Activated T-cell treated with anti-CD3 and anti-CD28 coated beads, Interleukin-2, amount 50 U/mL, for 48 hours (primary cell): ENCODE measurements around the gene TEX14.

Experiments
- DNase-seq, 2 experiments: peaks; one replicate each; pipeline ENCODE4 v3.0.0-alpha.2; 2020

Gene TEX14

GRCh38 chr17:58517928-58518609 lies 173.8 kb downstream of the TEX14 start:
- DNase-seq, result peak; percentile 99

- DNase-seq, result no peak
Observed at GRCh38 chr17:58517378-58517927, 174.4 kb downstream of the TEX14 start.

- no peak for DNase-seq
Observed at GRCh38 chr17:58516644-58517377, 175.0 kb downstream of the TEX14 start.

DNA sequence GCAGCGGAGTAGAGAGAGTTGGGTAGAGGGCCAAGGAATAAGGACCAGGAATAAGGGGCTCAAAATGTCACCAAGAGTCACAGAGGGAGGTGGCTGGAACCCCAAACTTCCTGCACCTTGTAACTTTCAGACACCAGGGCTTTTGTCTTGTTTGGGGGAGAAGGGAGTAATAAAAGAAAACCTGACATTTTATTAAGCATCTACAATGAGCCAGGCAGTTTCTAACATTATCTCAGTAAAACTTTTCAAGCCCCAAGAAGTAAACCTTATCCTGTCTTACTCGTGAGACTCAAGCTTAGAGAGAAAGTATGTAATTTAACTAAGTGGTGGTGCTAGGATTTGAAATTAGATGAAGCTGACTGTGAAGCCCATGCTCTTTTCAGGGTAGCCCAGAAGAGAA lies 176.6 kb downstream of the TEX14 start:
- no peak for DNase-seq

DNA sequence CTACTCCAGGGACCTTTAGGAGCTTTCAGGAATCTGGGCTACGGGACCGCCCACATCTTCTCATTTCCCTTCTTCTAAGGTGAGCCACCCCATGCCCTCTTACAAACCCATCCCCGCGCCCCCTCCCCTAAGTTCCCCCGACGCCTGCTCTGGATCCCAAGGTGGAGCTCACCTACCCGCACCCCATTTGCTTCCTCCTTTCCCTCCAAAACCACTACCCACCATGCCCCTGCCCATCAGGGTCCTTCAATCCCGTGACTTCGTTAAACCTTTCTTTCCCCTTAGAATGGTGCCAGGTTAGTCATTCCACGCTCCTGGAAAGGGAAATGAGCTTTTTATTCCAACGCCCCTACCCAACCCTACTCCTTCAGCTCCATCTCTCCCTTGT lies 177.1 kb downstream of the TEX14 start:
- no peak for DNase-seq

DNA sequence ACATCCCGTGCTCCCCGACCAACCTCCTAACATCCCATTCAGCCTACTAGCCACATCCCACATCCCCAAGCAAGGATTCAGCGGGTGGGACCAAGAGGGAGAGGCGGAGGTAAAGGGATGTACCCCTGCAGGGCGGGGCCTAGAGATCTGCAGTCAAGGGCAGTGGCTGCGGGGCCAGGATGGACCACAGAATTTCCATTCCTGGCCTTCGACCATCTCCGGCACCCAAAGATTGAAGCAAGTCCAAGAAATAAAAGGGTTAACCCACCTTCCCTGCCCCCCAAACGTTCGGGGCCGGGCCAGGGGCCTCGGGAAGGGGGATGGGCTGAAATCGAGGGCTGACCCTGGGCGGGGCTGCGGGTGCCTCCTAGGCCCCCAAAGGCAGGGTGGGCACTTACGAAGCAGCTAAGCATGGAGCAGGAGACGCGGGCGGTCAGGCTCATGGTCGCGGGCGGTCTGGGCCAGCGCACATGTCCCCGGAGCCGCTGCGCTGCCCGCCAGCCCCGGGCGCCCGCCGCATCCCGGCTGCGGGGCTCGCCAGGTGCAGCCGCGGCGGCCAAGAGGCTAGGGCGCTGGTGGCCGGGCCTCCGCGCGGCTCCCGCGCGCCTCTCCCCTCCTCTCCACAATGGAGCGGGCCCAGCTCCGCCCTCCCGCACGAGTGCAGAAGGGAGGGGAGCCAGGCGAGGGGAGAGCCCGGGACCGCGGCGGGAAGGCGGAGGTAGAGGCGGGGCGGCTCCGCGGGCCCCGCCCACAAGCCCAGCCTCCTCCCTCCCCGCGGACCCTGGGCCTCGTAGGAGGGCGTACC lies 177.7 kb downstream of the TEX14 start, which contains the start of gene MTMR4:
TSS of gene MTMR4 (minus strand) at position 674 of the 805 bp plus-strand sequence. CDS start at position 443, 231 bp downstream.
- peak; percentile 78 to 84 for DNase-seq

DNA sequence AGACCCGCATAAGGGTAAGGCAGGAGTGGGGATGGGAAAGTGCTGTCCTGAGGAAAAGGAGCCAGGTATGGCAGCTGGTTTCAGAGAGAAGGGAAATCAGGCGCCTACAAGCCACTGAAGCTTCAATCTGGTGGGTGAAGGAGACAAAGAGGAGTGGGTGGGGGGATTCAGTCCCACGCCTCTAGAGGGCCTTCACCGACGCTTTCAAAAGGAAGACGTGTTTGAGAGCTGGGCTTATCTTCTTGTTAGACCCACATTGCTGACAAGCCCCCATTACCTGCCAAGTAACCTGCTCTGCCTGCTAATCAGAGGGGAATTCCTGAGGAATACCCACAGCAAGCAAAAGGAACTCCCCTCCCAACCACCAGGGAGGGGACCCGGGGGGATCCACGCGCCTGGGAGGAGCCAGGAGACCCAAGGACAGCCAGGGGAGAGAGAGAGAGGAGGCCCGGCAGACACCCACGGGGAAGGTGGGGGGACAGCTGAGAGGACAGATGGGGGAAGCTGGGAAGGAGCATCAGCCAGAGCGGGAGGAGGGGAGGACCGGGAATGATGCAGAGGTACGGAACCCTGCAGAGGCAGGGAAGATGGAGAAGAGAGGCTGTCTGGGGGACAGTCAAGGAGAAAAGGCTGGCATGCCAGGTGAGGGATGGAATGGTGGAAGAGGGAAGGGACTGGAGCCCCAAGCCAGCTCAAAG lies 178.4 kb downstream of the TEX14 start:
- peak; percentile 44 to 48 for DNase-seq

DNA sequence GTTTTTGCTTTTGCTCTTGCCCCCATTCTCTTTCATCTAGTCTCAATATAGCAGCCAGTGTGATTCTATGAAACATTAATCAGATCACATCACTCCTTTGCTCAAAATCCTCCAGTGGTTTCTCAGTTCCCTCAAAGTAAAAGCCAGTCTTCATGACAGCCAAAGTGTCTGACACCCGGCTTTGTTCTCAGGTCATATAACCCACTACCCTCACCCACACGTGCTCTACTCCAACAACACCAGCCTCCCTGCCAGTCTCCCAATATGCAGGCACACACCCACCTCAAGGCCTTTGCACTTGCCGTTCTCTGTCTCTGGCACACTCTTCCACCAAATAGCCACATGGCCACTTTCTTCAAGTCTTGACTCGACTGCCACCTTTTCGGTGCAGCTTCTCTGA lies 181.8 kb downstream of the TEX14 start:
- DNase-seq, result no peak

DNA sequence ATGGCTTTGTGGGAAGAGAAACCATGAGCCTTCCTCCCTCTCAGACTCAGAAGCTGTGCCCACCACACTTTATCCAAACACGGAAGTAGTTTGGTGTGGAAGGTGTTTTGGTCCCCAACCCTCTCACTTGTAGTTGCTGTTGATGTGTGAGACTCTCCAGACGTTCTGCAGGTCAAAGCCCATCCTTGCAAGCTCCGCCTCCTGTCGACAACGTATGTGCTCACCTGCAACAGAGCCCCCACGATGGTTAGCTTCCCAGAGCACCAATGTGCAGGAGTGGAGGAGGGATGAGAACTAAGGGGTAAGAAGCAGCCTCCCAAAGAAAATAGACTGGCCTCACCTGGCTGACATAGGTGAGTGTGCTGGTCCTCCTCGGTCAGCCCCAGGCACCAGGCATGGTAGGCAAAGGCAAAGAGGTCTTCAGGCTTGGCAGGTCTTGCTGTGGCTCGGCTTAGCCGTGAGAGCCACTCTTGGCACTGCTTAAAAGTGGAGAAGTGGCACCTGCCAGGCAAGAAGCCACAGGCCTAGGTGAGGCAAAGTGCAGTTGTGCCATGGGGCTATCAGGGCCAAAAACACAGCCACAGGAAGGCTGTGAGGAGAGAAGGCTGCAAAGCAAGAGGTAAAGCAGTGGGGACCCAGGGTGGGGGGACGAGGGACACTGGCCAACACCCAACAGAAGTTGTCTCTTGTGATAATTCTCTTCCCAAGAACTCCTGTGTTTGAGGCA lies 183.3 kb downstream of the TEX14 start:
- DNase-seq, result no peak

GRCh38 chr17:58507123-58507634 lies 184.7 kb downstream of the TEX14 start:
- DNase-seq, result no peak
